IPS-18a (cell line): ENCODE data around the gene C9orf72.
A peak's percentile ranks its signal among the peaks of the same experiment; 100 is the strongest.

Experiments
- H3K27ac ChIP-seq: one replicate; pipeline ENCODE4 v1.5.1; 2013; ENCODE audit warnings: low read length
- H3K27me3 ChIP-seq: one replicate; pipeline ENCODE4 v1.6.1; 2013; ENCODE audit warnings: mild to moderate bottlenecking, low read length; ENCODE audit not compliant: control insufficient read depth, insufficient read depth
- H3K36me3 ChIP-seq: one replicate; pipeline ENCODE4 v1.6.1; 2013; ENCODE audit warnings: low read depth, low read length; ENCODE audit not compliant: control insufficient read depth
- H3K4me1 ChIP-seq: one replicate; pipeline ENCODE4 v1.6.1; 2013; ENCODE audit warnings: low read depth, low read length; ENCODE audit not compliant: control insufficient read depth
- H3K4me3 ChIP-seq: one replicate; pipeline ENCODE4 v1.5.1; 2013; ENCODE audit warnings: low read length
- H3K9ac ChIP-seq: one replicate; pipeline ENCODE4 v1.6.1; 2013; ENCODE audit warnings: mild to moderate bottlenecking, low read length, moderate library complexity
- H3K9me3 ChIP-seq: one replicate; pipeline ENCODE4 v1.6.1; 2013; ENCODE audit warnings: low read depth, low read length; ENCODE audit not compliant: control insufficient read depth

C9orf72 gene

GRCh38 chr9:27528076-27528885 lies 45.0 kb downstream of the C9orf72 start:
- Histone ChIP-seq H3K27ac (peak overlapping the region; percentile 40), H3K36me3 (peaks cover 2% of the 10 kb centered on the region), H3K9ac (peak overlapping the region; percentile 75), H3K4me1 (peaks cover 19% of the 10 kb centered on the region), H3K4me3 (peak overlapping the region; percentile 87), H3K27me3 (peaks cover 16% of the 10 kb centered on the region), H3K9me3 (no peaks in the 10 kb centered on the region)

- Histone ChIP-seq H3K36me3 (peaks cover 2% of the 10 kb centered on the region), H3K9me3 (no peaks in the 10 kb centered on the region), H3K27ac (no peak overlapping the region), H3K4me3 (peak overlapping the region; percentile 87), H3K27me3 (peaks cover 16% of the 10 kb centered on the region), H3K4me1 (peaks cover 24% of the 10 kb centered on the region), H3K9ac (peak overlapping the region; percentile 75)
Observed at GRCh38 chr9:27527702-27528075, 45.6 kb downstream of the C9orf72 start.

DNA sequence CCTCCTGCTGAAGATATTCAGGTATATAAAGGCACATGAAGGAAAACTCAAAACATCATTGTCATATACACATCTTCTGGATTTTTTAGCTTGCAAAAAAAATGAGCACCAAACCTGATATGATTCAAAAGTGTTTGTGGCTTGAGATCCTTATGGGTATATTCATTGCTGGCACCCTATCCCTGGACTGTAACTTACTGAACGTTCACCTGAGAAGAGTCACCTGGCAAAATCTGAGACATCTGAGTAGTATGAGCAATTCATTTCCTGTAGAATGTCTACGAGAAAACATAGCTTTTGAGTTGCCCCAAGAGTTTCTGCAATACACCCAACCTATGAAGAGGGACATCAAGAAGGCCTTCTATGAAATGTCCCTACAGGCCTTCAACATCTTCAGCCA lies 49.0 kb downstream of the C9orf72 start, which contains the start of gene IFNK:
IFNK (plus strand) TSS at position 55 of the 400 bp plus-strand sequence; CDS start at position 102, 47 bp downstream.
- Histone ChIP-seq H3K9me3 (no peaks in the 10 kb centered on the region), H3K27me3 (peaks cover 16% of the 10 kb centered on the region), H3K4me3 (no peak within 1 kb of the TSS), H3K4me1 (peaks cover 24% of the 10 kb centered on the region), H3K9ac (no peak within 1 kb of the TSS), H3K36me3 (peaks cover 2% of the 10 kb centered on the region), H3K27ac (no peak within 1 kb of the TSS)

GRCh38 chr9:27523141-27523540 lies 50.1 kb downstream of the C9orf72 start:
- Histone ChIP-seq H3K27ac (no peak overlapping the region), H3K4me1 (peaks cover 24% of the 10 kb centered on the region), H3K36me3 (peaks cover 2% of the 10 kb centered on the region), H3K9me3 (no peaks in the 10 kb centered on the region), H3K4me3 (no peak overlapping the region), H3K9ac (no peak overlapping the region), H3K27me3 (peaks cover 16% of the 10 kb centered on the region)

- H3K9ac ChIP-seq = no peak overlapping the region
- no peaks in the 10 kb centered on the region for H3K27me3 ChIP-seq
- H3K4me1 ChIP-seq = peaks cover 14% of the 10 kb centered on the region
- H3K36me3 ChIP-seq = peaks cover 2% of the 10 kb centered on the region
- no peak overlapping the region for H3K4me3 ChIP-seq
- no peaks in the 10 kb centered on the region for H3K9me3 ChIP-seq
- H3K27ac ChIP-seq = no peak overlapping the region
Observed at GRCh38 chr9:27520986-27521385, 52.3 kb downstream of the C9orf72 start.

DNA sequence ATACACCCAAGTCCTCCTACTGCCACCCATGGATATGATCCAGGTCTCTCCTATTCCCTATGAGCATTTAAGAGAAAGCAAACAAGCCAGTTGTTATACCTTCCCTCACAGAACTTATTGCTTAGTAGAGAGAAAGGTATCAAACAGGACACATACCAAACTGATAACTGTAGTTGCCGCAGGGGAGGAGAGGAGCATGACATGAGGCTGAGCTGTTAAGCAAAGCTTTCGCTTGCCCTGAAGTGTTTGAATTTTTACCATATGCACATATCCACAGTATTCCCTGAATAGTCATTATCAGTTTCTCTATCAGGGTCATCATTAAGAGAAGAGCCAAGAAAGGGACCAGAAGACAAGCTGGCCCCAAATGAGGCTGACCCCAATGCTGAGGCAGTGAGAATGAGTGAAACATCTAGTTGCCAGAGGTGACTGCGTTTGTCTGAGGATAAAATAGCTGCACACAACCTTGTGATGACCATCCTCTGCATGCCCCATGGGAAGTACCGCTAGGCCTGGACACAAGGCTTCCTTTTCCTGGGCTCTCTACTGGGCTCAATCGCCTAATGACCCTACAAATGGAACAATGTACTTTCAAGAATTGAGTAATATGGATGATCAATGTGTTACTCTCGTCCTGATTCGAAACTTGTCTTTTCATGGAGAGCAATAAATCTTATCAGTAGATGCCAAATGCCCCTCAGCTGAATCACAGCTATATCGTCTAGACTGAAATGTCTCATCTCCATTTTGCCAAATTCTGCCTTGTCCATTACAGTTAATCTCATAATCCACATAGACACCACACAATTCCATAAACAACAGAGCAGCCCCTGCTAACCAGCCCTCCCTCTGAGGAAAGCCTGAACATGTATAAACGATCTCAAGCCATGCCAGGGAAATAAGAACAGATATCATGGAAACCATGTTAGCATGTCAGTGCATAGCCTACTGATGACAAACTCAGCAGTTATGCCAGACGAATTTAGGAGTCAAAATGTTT lies 53.5 kb downstream of the C9orf72 start:
- Histone ChIP-seq H3K36me3 (peaks cover 2% of the 10 kb centered on the region), H3K27ac (no peak overlapping the region), H3K4me1 (peaks cover 10% of the 10 kb centered on the region), H3K4me3 (no peak overlapping the region), H3K9ac (no peak overlapping the region), H3K27me3 (no peaks in the 10 kb centered on the region), H3K9me3 (no peaks in the 10 kb centered on the region)

GRCh38 chr9:27518809-27519208 lies 54.5 kb downstream of the C9orf72 start:
- no peaks in the 10 kb centered on the region for H3K36me3 ChIP-seq
- H3K9me3 ChIP-seq = no peaks in the 10 kb centered on the region
- no peak overlapping the region for H3K9ac ChIP-seq
- no peak overlapping the region for H3K4me3 ChIP-seq
- no peak overlapping the region for H3K27ac ChIP-seq
- peaks cover 10% of the 10 kb centered on the region for H3K4me1 ChIP-seq
- no peaks in the 10 kb centered on the region for H3K27me3 ChIP-seq

- Histone ChIP-seq H3K27me3 (no peaks in the 10 kb centered on the region), H3K4me3 (no peak overlapping the region), H3K27ac (no peak overlapping the region), H3K9me3 (no peaks in the 10 kb centered on the region), H3K36me3 (no peaks in the 10 kb centered on the region), H3K4me1 (peaks cover 3% of the 10 kb centered on the region), H3K9ac (no peak overlapping the region)
Observed at GRCh38 chr9:27518006-27518405, 55.3 kb downstream of the C9orf72 start.

- H3K9me3 ChIP-seq = no peaks in the 10 kb centered on the region
- H3K9ac ChIP-seq = no peak overlapping the region
- no peaks in the 10 kb centered on the region for H3K4me1 ChIP-seq
- H3K27ac ChIP-seq = no peak overlapping the region
- no peaks in the 10 kb centered on the region for H3K36me3 ChIP-seq
- H3K27me3 ChIP-seq = no peaks in the 10 kb centered on the region
- H3K4me3 ChIP-seq = no peak overlapping the region
Observed at GRCh38 chr9:27514551-27514950, 58.7 kb downstream of the C9orf72 start.

GRCh38 chr9:27511771-27512170 lies 61.5 kb downstream of the C9orf72 start:
- H3K9me3 ChIP-seq = no peaks in the 10 kb centered on the region
- H3K9ac ChIP-seq = no peak overlapping the region
- H3K4me1 ChIP-seq = no peaks in the 10 kb centered on the region
- H3K4me3 ChIP-seq = no peak overlapping the region
- H3K27ac ChIP-seq = no peak overlapping the region
- H3K36me3 ChIP-seq = no peaks in the 10 kb centered on the region
- no peaks in the 10 kb centered on the region for H3K27me3 ChIP-seq

DNA sequence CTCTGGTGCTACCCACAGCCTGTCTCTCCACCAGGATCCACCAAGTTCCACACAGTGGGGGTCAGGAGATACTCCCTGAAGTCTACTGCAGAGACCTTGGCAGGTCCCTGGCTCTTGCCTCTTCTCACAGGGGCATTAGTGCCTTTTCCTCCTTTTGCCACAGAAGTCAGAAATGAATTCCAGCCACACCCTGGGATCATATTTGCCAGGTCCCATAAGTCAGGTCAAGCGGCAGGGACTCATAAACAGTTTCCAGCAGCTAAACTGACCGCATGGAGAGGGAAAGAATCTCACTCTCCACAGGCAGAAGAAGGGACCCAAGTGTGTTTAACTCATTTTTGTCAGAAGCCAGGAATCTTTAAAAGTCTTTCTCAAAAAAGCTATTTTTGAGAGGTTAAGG lies 62.5 kb downstream of the C9orf72 start:
- no peaks in the 10 kb centered on the region for H3K36me3 ChIP-seq
- H3K4me3 ChIP-seq = no peak overlapping the region
- no peaks in the 10 kb centered on the region for H3K4me1 ChIP-seq
- H3K9me3 ChIP-seq = no peaks in the 10 kb centered on the region
- no peak overlapping the region for H3K9ac ChIP-seq
- H3K27me3 ChIP-seq = no peaks in the 10 kb centered on the region
- no peak overlapping the region for H3K27ac ChIP-seq
